HG03108 (cell line): ENCODE data around the gene SVEP1.

Experiments
- ATAC-seq: cut with Tn5 transposase; IDR thresholded peaks from one replicate; pipeline ENCODE4 v1.9.1; 2021; ENCODE audit warnings: moderate library complexity; ENCODE audit not compliant: unreplicated experiment

SVEP1 gene

DNA sequence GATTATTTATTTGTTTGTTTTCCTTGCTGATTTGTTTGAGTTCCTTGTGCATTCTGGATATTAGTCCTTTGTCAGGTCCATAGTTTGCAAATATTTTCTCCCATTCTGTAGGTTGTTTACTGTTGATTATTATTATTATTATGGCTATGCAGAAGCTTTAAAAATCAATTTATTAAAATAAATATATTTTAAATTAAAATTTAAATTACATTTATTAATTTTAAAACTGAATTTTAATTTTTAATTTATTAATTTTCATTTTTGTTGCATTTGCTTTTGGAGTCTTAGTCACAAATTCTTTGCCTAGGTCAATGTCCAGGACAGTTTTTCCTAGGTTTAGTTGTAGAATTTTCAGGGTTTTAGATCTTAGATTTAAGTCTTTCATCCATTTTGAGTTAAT lies 50.9 kb downstream of the SVEP1 start:
- no peak for ATAC-seq

DNA sequence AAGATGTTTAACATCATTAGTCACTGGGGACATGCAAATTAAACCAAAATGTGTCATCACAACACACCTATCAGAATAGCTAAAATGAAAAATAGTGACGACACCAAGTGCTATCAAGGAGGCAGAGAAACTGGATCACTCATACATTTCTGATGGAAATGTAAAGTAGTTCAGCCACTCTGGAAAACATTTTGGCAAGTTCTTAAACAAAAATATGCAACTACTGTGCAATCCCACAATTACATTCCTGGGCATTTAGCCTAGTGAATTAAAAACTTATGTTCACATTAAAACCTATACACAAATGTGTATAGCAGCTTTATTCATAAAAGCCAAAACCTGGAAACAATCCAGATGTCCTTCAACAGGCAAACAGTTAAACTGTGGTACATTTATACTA lies 53.1 kb downstream of the SVEP1 start:
- no peak for ATAC-seq

DNA sequence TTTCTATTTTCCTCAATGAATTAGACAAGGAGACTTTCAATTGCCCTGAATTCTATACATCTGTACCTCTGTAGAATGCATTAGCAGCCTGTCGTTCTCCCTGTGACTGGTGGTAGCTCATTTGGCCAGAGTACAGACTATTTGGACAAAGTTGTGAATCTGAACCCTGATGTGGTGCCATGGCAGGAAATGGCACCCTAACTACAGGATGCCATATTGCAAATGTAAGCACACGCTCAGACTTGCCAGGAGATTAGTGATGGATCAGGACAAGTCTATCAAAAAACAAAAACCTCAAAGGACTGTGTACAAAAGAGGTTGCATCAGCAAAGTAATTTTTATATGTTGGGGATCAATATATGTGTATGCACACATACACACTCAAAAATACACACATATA lies 58.3 kb downstream of the SVEP1 start:
- no peak for ATAC-seq

DNA sequence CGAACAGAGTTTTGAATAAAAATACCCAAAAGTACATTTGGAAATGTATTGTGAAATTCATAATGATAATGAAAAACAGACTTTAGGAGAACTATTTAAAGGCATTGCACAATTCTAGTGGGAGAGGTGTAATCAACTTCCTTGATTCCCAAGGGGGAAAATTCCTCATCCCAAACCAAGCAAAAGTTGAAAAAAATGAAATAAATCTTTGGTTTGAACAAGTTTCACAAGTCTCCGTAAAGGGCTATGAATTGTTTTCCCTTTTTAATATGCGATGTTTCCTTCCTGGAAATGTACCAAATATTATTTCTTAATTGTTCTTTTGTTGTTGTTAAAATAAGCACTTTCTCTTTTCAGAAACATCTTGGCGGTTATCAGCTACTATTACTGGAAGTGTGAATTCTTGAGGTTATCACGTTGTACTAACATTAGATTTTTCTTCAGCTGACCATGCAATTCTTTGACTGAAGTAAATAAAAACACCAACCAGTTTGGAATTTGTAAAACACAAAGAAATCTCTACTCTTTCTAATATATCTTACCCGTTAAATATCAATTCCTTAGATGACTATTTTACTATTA lies 59.3 kb downstream of the SVEP1 start:
- no peak for ATAC-seq

DNA sequence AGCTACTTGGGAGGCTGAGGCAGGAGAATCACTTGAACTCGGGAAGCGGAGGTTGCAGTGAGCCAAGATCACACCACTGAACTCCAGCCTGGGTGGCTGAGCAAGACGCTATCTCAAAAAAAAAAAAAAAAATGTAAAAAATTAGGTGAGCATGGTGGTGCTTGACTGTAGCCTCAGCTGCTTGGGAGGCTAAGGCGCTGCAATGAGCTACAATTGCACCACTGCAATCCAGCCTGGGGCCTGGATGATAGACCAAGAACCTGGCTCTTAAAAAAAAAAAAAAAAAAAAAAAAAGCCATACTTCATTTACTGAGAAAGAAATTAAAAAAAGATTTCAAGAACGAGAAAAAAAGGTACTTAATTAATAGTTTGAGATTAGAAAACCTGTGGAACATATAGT lies 62.1 kb downstream of the SVEP1 start:
- ATAC-seq = no peak

DNA sequence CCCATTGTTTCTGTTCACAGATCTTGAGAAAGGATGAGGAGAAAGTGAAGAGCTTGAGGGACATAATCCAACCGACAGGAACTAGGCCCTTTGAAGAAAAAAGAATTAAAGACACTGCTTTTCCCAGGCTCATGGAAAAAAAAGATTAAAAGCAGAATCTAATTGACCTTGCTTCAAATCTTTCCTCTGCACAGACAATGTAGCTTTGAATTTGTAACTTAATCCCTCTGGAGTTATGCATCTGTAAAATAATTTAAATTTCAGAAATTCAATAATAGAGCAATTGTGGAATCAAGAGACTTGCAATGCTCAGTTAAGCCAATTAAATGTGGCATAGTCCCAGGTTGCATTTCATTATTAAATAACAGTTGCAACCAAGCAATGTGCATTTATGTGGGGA lies 64.6 kb downstream of the SVEP1 start:
- ATAC-seq = no peak

DNA sequence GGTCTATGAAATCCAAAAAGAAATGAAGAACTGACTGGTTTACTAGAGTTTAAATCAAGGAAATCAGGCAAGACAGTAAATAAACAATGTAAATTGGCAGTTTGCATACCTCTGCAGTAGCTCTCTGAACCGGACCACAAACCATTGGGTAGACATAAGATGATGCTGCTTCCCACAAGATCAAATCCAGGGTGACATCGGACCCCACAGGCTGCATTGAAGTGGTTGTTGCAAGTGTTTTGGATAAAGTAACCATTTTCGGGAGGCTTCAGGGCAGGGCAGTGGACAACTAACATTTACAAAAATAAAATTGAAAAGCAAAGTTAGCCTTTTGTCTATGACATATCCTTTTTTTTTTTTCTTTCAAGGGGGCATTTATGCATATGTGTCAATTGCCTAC lies 66.7 kb downstream of the SVEP1 start:
- ATAC-seq = no peak

DNA sequence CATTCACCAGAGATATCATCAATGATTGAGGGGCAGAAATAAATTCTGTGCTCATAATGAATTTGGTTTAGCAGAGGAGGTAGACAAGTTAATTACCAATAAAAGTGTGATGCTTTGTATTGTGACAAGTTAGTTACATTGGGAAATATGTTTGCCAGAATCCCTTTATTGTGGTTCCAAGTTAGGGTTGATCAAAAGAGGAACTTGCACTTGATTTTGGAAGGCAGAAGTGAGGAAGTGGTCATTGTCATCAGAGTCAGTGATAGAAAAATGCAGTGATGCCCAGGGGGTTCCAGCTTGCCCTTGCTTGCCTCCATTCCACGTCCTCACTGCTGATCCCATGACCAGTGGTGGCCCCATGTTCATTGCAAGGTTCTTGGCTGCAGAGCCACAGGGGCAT lies 69.7 kb downstream of the SVEP1 start:
- ATAC-seq = no peak

DNA sequence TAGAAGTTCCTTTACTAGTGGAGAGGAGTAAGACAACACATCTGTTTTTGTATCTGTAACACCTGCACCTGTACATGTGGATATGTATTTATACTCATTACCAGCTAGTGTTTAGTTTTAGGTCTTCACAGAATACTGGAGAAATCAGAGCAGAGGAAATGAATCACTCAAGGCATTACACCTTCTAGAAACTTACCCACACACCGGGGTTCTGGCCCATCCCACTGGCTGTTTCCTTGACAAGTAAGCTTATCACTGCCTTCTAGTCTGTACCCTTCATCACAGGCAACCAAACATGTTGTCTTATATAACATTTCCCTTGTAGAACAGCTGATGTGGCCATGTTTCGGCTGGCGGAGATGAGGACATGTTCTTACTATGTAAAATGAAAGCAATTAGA lies 76.7 kb downstream of the SVEP1 start:
- no peak for ATAC-seq

DNA sequence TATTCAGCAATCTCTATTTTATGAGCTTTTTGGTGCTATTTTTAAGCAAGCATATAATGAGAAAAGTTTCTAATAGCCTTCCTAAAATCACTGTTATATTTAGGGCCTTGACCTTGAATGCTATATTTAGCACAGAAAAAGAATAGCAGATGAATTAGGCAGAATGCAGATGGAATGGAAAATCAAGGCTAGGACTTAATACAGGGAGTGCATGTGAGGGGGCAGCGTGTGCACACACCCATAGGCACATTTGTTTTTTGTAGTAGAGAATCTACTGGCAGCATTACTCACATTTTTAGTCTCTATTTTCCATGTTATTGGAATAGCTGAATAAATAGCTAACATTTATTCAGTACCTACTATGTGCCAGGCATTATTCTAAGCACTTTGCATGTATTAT lies 79.9 kb downstream of the SVEP1 start:
- ATAC-seq = no peak

DNA sequence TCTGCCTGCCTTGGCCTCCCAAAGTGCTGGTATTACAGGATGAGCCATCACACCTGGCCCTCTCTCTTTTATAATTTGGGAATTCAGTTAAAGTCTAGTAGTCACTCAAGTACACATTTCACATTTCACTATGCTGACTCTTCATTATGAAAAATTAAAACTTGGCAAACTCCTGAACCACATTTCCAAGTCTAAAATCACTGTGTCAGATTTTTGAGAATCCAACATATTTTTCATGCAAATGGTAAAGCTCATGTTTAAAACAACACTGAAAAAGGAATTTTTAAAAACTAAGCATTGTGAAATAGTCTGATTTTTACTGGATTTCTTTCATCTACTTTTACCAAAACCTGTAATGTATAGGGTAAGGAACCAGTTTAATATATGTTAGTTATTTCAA lies 92.3 kb downstream of the SVEP1 start:
- ATAC-seq = no peak

DNA sequence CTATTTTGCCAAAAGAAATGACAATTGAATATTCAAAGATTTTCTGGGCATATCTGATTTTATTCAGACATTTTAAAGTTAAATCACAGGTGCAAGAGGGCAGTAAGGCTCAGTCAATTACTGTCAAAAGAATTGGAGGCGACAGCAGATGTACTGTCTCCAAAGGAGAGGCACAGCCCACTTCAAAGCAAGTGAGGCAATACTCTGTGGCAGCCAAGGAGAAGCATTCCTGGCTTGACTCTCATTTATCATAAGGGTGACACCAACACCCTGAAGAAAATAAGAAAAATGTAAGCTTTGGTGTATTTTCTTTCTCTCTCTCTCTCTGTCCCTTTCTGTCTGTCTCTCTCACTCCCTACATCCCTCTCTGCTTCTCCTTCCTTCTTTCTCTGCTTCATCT lies 93.3 kb downstream of the SVEP1 start:
- no peak for ATAC-seq

DNA sequence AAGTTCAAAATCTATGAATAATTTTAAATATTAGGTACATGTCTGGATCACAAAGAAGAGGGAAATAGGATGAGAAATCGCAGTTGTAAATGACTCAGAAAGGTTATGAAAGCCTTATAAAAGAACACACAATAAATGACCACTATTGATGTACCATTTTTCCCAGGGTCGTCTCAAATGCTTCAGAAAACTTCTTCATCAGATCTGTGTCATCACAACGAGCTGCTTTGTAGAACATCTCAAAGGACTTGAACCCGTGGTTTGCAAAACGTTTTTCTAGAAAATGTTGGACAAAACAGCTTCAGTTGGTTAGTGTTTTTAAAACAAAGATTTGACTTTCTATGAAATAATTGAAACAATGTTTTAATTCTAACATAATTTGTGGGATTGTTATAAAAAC lies 100.1 kb downstream of the SVEP1 start:
- ATAC-seq = no peak

DNA sequence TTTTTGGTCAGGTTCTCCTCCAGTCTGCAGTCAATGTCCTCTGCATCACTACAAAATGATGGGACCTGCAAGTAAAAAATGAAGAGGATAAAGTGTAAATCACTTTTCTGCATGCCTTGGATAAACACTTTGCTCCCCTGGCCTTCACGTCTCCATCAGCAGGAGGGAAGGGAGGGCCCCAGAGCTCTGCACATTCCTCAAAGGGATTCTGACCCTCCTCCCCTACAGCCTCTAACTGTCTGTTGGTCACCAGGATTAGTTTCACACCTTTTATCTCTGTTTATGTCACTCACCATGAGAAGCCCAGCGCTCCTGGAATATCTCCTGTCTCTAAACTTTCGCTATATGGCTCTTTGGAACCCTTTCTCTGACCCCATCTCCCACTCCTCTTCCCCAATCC lies 103.3 kb downstream of the SVEP1 start:
- ATAC-seq = no peak

DNA sequence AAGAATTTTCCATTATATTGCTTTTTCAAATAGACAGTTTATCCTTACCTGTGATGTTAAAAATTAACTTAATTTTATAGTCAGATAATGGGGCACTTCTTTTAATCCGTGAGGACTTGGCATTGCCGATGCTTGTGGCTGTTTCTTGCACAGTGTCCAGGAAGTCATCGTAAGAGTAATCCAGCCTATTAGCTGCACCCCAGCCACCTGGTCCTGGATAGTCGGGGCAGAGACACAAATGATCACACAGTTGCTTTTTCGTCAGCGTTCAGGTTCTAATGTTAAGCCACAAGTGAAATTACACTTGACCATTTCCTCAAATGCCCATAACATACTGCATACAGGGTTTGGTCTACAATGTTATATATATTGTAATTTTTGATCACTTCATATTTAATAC lies 107.4 kb downstream of the SVEP1 start:
- ATAC-seq = no peak

DNA sequence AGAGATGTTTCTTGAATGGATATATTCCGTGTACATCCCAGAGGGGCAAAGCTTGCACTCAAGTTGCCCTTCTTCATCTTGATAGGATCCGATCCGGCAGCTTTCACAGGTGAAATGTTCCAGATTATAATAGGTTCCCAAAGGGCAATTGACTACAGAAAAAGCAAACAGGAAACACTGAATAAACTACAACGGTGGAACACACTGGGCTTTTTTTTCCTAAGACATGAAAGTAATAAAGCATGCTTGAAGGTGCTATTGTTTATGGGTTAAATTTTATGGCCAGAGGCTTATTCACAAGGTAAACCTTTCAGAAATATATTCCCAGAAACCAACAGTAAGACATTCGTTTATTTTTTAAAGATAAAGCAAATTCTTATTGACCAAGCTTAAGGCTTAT lies 110.6 kb downstream of the SVEP1 start:
- ATAC-seq = no peak

DNA sequence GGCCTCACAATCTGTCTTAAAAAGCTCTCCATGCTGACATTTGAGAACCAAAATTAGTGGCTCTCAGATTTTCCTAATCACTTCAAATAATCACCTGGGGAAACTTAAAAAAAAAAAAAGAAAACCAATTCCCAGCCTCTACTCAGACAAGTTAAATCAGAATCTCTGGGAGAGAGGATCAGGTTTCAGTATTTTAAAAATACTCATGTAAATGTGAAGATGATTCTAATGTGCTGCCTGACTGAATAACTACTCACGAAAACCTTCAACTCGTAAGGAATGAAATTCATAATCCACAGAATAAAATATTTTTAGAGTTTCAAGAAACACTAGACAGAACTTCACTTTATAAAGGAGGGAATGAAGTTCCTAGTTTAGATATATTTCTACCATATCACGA lies 114.4 kb downstream of the SVEP1 start:
- no peak for ATAC-seq

DNA sequence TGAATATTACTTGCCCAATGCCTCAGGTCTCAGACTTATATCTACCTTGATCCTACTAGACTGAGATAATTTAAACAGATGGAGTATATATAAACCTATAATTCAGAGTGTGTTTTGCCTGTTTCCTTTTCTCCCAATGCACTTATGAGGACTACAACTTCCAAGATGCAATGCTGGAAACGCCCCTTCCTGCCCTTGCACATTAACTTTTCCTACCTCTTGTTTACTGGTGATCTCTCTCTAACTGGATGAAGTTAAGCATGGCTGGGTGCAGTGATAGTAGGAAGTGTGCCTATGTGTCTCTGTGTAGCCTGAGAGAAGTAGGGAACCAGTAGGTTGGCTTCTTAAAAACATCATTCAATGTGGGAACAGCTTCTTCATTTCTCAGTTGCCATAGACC lies 115.2 kb downstream of the SVEP1 start:
- no peak for ATAC-seq

DNA sequence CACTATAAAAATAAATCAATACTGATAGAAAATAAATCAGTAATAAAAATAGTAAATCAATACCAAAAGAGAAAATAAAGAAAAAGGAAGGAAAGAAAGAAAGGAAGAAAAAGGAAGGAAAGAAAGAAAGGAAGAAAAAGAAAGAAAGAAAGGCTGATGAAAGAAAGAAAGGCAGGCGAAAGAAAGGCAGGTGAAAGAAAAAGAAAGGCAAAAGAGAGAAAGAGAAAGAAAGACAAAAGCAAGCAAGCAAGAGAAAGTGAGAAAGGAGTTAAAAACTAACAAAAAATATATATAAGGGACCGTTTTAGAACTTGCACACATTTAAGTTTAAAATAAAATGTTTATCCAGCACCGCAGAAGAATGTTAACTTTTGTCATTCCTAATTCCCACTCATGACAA lies 116.0 kb downstream of the SVEP1 start:
- no peak for ATAC-seq

DNA sequence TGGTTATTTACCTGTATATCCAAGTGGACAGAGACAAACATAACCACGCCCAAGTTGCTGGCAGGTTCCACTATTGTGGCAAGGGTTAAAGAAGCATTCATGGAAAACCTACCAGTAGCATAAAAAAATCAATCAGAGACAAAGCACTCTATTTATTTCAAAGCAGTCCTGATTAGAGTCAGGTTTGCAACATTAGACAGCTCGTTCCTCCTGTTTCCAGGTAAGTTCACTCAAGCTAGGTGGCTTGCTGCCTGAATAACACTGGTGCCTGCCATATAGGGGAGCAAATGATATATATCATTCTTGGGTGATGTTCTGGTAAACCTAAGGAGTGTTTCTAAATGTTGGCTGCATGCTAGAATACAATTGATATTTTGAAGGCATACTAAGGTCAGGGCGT lies 122.3 kb downstream of the SVEP1 start:
- no peak for ATAC-seq

DNA sequence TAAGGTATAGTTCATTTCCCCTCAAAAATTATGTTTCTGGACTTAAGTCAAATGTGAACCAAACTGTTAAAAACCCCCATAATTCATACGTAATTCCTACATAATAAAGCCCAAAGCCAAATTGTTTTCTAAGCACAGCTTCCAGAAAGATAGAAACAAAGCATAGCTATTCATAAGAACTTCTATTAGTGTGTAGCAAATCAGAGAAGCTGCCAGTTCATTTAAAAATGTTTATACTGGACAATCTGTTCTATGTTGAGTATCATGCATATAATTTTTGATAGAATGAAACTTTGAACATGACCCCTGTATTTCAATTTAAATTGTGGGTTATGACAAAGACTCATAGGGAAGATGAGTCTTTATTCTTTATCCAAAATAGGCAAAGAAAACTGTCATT lies 122.9 kb downstream of the SVEP1 start:
- no peak for ATAC-seq

DNA sequence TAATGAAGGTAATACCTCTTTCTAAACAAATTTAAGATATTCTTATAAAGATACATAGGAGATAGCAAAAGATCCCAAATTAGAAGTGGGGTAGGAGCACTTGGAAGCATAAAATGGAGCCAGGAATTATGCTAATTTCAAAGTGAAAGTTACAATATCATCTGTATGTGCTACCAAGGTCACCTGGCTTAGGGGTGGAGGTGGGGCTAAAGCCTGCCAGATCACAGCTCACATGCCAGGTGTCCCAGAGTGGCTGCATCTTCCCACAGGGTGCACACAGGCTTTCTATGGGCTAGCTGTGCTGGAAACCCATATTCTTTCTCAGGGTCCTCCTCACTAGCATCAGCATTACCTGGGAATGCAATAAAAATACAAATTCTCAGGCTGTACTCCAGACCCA lies 123.7 kb downstream of the SVEP1 start:
- no peak for ATAC-seq

DNA sequence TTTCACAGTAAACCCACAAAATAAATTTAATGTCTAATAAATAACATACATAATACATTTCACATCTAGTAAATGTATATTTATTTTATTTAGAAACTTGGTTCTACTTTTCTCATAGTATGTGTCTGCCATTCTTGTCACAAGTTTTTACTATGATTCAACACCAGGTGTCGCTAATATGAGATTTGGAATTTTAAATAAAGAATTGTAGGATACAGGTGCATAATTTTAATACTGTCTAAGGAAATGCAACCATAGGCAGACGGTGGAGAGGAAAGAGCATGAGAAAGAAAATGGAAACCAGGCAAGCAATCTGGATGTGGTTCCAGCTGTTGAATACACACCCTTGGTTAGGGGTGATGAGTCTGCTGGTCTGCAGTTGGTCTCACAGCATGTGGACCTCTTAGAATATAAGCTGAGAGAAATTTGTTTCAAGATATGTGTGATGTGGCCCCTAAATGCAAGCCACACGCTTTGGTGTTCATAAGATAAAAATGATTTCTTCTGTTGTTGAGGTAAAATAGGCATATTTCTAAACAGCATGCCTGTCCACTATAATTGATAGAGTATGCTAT lies 127.2 kb downstream of the SVEP1 start:
- ATAC-seq = no peak

DNA sequence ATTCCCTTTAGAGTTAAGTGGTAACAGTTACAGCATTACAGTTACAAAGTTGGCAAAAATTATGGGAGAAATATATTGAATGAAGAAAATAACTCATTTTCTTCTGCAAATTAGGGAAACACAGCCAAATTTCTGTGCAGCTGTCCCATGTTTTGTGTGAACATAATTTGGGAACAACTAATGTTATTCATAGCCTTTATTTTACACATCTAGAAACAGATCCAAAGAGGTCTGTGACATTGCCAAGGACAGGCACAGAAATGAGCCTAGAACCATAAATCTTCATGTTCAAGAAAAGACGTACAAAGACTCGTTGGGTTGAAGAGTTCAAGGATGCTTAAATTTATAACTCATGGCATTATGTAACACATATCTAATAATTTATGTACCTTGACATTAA lies 127.8 kb downstream of the SVEP1 start:
- ATAC-seq = no peak
